AG09309 (cell line): ENCODE measurements around the gene C3orf20.

Experiments used
- DNase-seq: peaks from one replicate; pipeline ENCODE4 v3.0.0-alpha.2; 2010; ENCODE audit warnings: low read depth
- H3K4me3 ChIP-seq: 2 replicates; pipeline ENCODE4 v1.5.1; 2011; ENCODE audit warnings: mild to moderate bottlenecking, low read depth, low read length, moderate library complexity; ENCODE audit not compliant: control insufficient read depth
- TF ChIP-seq, protein P1 (sequence below): IDR thresholded peaks from 2 replicates; pipeline ENCODE4 v1.5.1; 2011; ENCODE audit warnings: mild to moderate bottlenecking, low read depth, low read length, inconsistent platforms; ENCODE audit not compliant: insufficient read depth, control insufficient read depth; ENCODE audit errors: missing control alignments

Gene C3orf20

DNA sequence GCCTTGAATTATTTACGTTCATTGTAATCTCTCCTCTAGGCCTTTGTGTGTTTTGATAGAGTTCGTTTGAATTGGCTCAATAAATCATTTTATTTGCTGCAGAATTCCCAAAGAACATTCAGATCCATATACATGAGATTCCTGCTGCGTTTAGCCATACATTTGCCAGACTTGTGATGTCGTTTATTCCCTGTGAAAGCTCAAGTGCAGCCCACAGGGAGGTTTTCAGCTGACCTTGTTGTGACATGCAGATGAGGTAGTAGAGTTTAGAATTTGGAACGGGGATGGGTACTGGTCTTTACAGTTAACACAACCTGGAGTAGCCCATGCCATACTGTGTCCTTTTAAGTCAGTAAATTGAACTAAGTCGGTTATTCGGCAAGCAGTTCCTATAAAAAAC is at the start of gene C3orf20:
Gene C3orf20, plus strand, starts transcription at position 301 of the 400 bp plus-strand sequence. CDS start 7,573 bp downstream, outside the sequence.
- H3K4me3 ChIP-seq: no peak within 1 kb of the TSS
- TF ChIP-seq, protein P1, sequence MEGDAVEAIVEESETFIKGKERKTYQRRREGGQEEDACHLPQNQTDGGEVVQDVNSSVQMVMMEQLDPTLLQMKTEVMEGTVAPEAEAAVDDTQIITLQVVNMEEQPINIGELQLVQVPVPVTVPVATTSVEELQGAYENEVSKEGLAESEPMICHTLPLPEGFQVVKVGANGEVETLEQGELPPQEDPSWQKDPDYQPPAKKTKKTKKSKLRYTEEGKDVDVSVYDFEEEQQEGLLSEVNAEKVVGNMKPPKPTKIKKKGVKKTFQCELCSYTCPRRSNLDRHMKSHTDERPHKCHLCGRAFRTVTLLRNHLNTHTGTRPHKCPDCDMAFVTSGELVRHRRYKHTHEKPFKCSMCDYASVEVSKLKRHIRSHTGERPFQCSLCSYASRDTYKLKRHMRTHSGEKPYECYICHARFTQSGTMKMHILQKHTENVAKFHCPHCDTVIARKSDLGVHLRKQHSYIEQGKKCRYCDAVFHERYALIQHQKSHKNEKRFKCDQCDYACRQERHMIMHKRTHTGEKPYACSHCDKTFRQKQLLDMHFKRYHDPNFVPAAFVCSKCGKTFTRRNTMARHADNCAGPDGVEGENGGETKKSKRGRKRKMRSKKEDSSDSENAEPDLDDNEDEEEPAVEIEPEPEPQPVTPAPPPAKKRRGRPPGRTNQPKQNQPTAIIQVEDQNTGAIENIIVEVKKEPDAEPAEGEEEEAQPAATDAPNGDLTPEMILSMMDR: no peak
- DNase-seq: no peak

- H3K4me3 ChIP-seq: no peak overlapping the region
- DNase-seq: no peak
- TF ChIP-seq, protein P1: no peak
These were observed 49.5 kb upstream of the C3orf20 start for GRCh38 chr3:14625443-14625842.

GRCh38 chr3:14627815-14628214 is 47.1 kb upstream of the C3orf20 start:
- no peak overlapping the region for H3K4me3 ChIP-seq
- TF ChIP-seq, protein P1: no peak
- DNase-seq: no peak

- no peak overlapping the region for H3K4me3 ChIP-seq
- TF ChIP-seq, protein P1: no peak
- DNase-seq: no peak
These were observed 46.5 kb upstream of the C3orf20 start for GRCh38 chr3:14628406-14628805.

DNA sequence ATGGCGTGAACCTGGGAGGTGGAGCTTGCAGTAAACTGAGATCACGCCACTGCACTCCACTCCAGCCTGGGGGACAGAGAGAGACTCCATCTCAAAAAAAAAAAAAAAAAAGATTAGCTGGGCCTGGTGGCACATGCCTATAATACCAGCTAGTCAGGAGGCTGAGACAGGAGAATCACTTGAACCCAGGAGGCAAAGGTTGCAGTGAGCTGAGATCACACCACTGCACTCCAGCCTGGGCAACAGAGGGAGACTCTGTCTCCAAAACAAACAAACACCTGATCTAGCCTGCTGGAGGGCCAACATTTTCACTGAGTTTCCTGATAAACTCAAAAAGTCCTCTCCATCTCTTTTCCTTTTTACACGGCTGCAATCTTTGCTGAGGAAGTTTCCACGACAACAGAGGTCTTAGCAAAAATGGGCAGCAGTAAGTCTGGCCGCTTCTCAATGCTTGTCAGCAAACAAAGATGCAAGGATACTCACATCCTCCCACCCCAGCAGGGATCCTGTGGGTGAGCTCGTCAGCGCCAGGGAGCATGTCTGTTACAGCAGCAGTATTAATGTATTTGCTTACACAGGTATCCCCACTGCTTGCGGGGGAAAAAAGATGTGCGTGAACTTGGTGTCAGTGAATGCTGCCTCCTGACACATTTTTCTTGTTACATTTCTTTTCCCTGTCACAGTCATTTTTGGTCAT is 44.4 kb upstream of the C3orf20 start:
- TF ChIP-seq, protein P1: no peak
- no peak for DNase-seq
- no peak overlapping the region for H3K4me3 ChIP-seq

- TF ChIP-seq, protein P1: no peak
- H3K4me3 ChIP-seq: no peak overlapping the region
- DNase-seq: no peak
These were observed 43.8 kb upstream of the C3orf20 start for GRCh38 chr3:14631101-14631497.
